GM23338 (cell line): ENCODE data around the gene SEC14L1. TPM values are rescaled to one million over a fixed set of nuclear protein-coding genes. Genes with fewer than 3 reads are reported as not detected.

ENCODE experiments used
- ATAC-seq: fragments of 200-7000 bp; cut with Tn5 transposase; 3 replicates; pipeline ENCODE4 v1.9.1; 2020
- DNase-seq: peaks from one replicate; pipeline ENCODE4 v3.0.0-alpha.2; 2015; ENCODE audit warnings: low spot score
- H2AFZ ChIP-seq: fragments of 200-600 bp; sonication (generic); 2 replicates; pipeline ENCODE4 v1.8.0; 2016; ENCODE audit warnings: antibody characterized with exemption, mild to moderate bottlenecking, moderate library complexity
- H3F3A ChIP-seq: fragments of 200-600 bp; sonication (generic); replicated peaks from 2 replicates; pipeline ENCODE4 v1.8.0; 2017; ENCODE audit warnings: antibody characterized with exemption, mixed run types, low read depth
- H3K27ac ChIP-seq: fragments of 200-600 bp; sonication (generic); 2 replicates; pipeline ENCODE4 v1.6.1; 2016; ENCODE audit warnings: low read depth
- H3K27me3 ChIP-seq: fragments of 200-600 bp; sonication (generic); 2 replicates; pipeline ENCODE4 v1.8.0; 2016; ENCODE audit warnings: mild to moderate bottlenecking, mixed run types, moderate library complexity; ENCODE audit not compliant: insufficient read depth
- H3K36me3 ChIP-seq: fragments of 200-600 bp; sonication (generic); 2 replicates; pipeline ENCODE4 v1.8.0; 2016; ENCODE audit warnings: mild to moderate bottlenecking; ENCODE audit not compliant: insufficient read depth
- H3K4me1 ChIP-seq: fragments of 200-600 bp; sonication (generic); 2 replicates; pipeline ENCODE4 v1.8.0; 2016; ENCODE audit warnings: mild to moderate bottlenecking, moderate library complexity; ENCODE audit not compliant: insufficient read depth
- H3K4me2 ChIP-seq: fragments of 200-600 bp; sonication (generic); 2 replicates; pipeline ENCODE4 v1.7.1; 2017; ENCODE audit warnings: mixed run types
- H3K4me3 ChIP-seq: fragments of 200-600 bp; sonication (generic); 2 replicates; pipeline ENCODE4 v1.6.1; 2016; ENCODE audit warnings: mixed run types
- H3K79me2 ChIP-seq: fragments of 200-600 bp; sonication (generic); replicated peaks from 2 replicates; pipeline ENCODE4 v1.8.0; 2017; ENCODE audit warnings: mild to moderate bottlenecking; ENCODE audit not compliant: insufficient read depth
- H3K9me2 ChIP-seq: fragments of 200-600 bp; sonication (generic); 2 replicates; pipeline ENCODE4 v1.8.0; 2017; ENCODE audit not compliant: insufficient read depth
- H4K20me1 ChIP-seq: fragments of 200-600 bp; sonication (generic); replicated peaks from 2 replicates; pipeline ENCODE4 v1.8.0; 2017; ENCODE audit warnings: mild to moderate bottlenecking; ENCODE audit not compliant: insufficient read depth
- H3K27ac Mint-ChIP-seq: 2 replicates; pipeline ENCODE4 v1.8.0; 2020; ENCODE audit warnings: inconsistent platforms, mild to moderate bottlenecking, moderate library complexity, mixed read lengths
- H3K27me3 Mint-ChIP-seq: 3 replicates; pipeline ENCODE4 v1.8.0; 2022; ENCODE audit warnings: low read depth, mild to moderate bottlenecking, moderate library complexity, mixed read lengths, inconsistent platforms; ENCODE audit not compliant: insufficient read depth, poor library complexity
- H3K36me3 Mint-ChIP-seq: 3 replicates; pipeline ENCODE4 v1.8.0; 2021; ENCODE audit warnings: low read depth, mild to moderate bottlenecking, inconsistent platforms, moderate library complexity, mixed read lengths
- H3K4me1 Mint-ChIP-seq: 3 replicates; pipeline ENCODE4 v1.8.0; 2020; ENCODE audit warnings: mild to moderate bottlenecking, inconsistent platforms, mixed read lengths
- H3K4me3 Mint-ChIP-seq: 3 replicates; pipeline ENCODE4 v1.8.0; 2021; ENCODE audit warnings: moderate library complexity, mild to moderate bottlenecking, inconsistent platforms, mixed read lengths
- H3K9me3 Mint-ChIP-seq: 3 replicates; pipeline ENCODE4 v1.8.0; 2020; ENCODE audit warnings: moderate library complexity, mild to moderate bottlenecking, inconsistent platforms, mixed read lengths
- CREB1 ChIP-seq: fragments of 250-450 bp; sonication (Bioruptor Pico); IDR thresholded peaks from 2 replicates; pipeline ENCODE4 v1.5.0; 2020; ENCODE audit warnings: low read depth, mild to moderate bottlenecking, moderate library complexity
- ETS1 ChIP-seq: IDR thresholded peaks from 2 replicates; pipeline ENCODE4 v1.6.1; 2016; ENCODE audit warnings: antibody characterized with exemption
- EZH2 ChIP-seq: fragments of 200-600 bp; sonication (generic); IDR thresholded peaks from one replicate; pipeline ENCODE4 v1.8.0; 2017; ENCODE audit warnings: antibody characterized with exemption, mild to moderate bottlenecking, low read depth; ENCODE audit not compliant: unreplicated experiment
- EZH2phosphoT487 ChIP-seq: fragments of 200-600 bp; sonication (generic); IDR thresholded peaks from one replicate; pipeline ENCODE4 v1.8.1; 2018; ENCODE audit warnings: antibody characterized with exemption; ENCODE audit not compliant: unreplicated experiment
- JUNB ChIP-seq: IDR thresholded peaks from one replicate; pipeline ENCODE4 v1.6.1; 2016; ENCODE audit warnings: antibody characterized with exemption; ENCODE audit not compliant: unreplicated experiment
- NANOG ChIP-seq: IDR thresholded peaks from 2 replicates; pipeline ENCODE4 v1.6.1; 2016; ENCODE audit warnings: antibody characterized with exemption, borderline replicate concordance
- POLR2AphosphoS5 ChIP-seq: IDR thresholded peaks from 2 replicates; pipeline ENCODE4 v1.6.1; 2016; ENCODE audit warnings: antibody characterized with exemption, low read depth
- STAT1 ChIP-seq: IDR thresholded peaks from one replicate; pipeline ENCODE4 v1.6.1; 2016; ENCODE audit warnings: antibody characterized with exemption; ENCODE audit not compliant: unreplicated experiment
- ZNF114 ChIP-seq: fragments of 250-450 bp; sonication (Bioruptor Pico); IDR thresholded peaks from 2 replicates; pipeline ENCODE4 v1.5.0; 2020; ENCODE audit warnings: mild to moderate bottlenecking, moderate library complexity
- ZNF331 ChIP-seq: fragments of 250-450 bp; sonication (Bioruptor Pico); IDR thresholded peaks from 2 replicates; pipeline ENCODE4 v1.5.0; 2020; ENCODE audit warnings: low read depth, mild to moderate bottlenecking, moderate library complexity
- ZNF462 ChIP-seq: fragments of 250-450 bp; sonication (Bioruptor Pico); IDR thresholded peaks from 2 replicates; pipeline ENCODE4 v1.5.0; 2020; ENCODE audit warnings: mild to moderate bottlenecking, moderate library complexity
- polyA plus RNA-seq: library from polyadenylated mRNA; unstranded; fragments of >200 nt; fragmentation: Nextera tagmentation; extraction: Ambion mirVana; gene quantifications from 2 replicates; pipeline ENCODE4 v1.2.1, GENCODE V29; 2016
- total RNA-seq: library from RNA; depleted of rRNA; stranded (reverse); fragments of >200 nt; shearing (Covaris generic); gene quantifications from 2 replicates; pipeline ENCODE4 v1.2.3, GENCODE V29; 2014
- TF ChIP-seq, protein P1 (sequence below): IDR thresholded peaks from one replicate; pipeline ENCODE4 v1.6.1; 2018; ENCODE audit warnings: antibody characterized with exemption; ENCODE audit not compliant: unreplicated experiment
- TF ChIP-seq, protein P2 (sequence below), 2 experiments: fragments of 200-600 bp in 1 of 2; sonication (generic) in 1 of 2; conservative IDR thresholded peaks; 2 replicates each; pipeline versions ENCODE4 v1.5.1 to v1.6.1; 2016 to 2017; ENCODE audit warnings: antibody characterized with exemption in 2 of 2, low read depth in 2 of 2, mild to moderate bottlenecking in 2 of 2, moderate library complexity in 1 of 2

Gene SEC14L1
- total and polyA plus RNA-seq, 2 experiments from 2014 or later, result 26.8 to 54.8 TPM

GRCh38 chr17:77200711-77201110 is 59.9 kb downstream of the SEC14L1 start:
- H3K36me3 Mint-ChIP-seq, result peaks cover 52% of the 10 kb centered on the region
- ATAC-seq, result no peak

More at GRCh38 chr17:77200711-77201110, 59.9 kb downstream of the SEC14L1 start:
- Histone ChIP-seq H3K9me2 (no peaks in the 10 kb centered on the region), H3K4me3 (no peak overlapping the region), H4K20me1 (0 out of 2 replicates have a peak, but pooled peaks cover 4% of the 10 kb centered on the region), H3K4me1 (no peaks in the 10 kb centered on the region), H3K27ac (no peak overlapping the region), H3K36me3 (peaks cover 39% of the 10 kb centered on the region), H2AFZ (no peak overlapping the region), H3K79me2 (no peaks in the 10 kb centered on the region), H3K4me2 (no peak overlapping the region), H3F3A (no peaks in the 10 kb centered on the region), H3K27me3 (no peaks in the 10 kb centered on the region)
- no peak overlapping the region for H3K4me3 Mint-ChIP-seq
- no peaks in the 10 kb centered on the region for H3K4me1 Mint-ChIP-seq
- H3K9me3 Mint-ChIP-seq, result no peaks in the 10 kb centered on the region
- no peak for DNase-seq
- H3K27ac Mint-ChIP-seq, result no peak overlapping the region
- TF ChIP-seq EZH2 (no peak), CREB1 (CRISPR knock-in tag) (no peak), NANOG (no peak), EZH2phosphoT487 (no peak), ETS1 (no peak), ZNF462 (CRISPR knock-in tag) (no peak), STAT1 (no peak), ZNF331 (no peak), JUNB (no peak), ZNF114 (no peak), POLR2AphosphoS5 (no peak)
- TF ChIP-seq, protein P1, sequence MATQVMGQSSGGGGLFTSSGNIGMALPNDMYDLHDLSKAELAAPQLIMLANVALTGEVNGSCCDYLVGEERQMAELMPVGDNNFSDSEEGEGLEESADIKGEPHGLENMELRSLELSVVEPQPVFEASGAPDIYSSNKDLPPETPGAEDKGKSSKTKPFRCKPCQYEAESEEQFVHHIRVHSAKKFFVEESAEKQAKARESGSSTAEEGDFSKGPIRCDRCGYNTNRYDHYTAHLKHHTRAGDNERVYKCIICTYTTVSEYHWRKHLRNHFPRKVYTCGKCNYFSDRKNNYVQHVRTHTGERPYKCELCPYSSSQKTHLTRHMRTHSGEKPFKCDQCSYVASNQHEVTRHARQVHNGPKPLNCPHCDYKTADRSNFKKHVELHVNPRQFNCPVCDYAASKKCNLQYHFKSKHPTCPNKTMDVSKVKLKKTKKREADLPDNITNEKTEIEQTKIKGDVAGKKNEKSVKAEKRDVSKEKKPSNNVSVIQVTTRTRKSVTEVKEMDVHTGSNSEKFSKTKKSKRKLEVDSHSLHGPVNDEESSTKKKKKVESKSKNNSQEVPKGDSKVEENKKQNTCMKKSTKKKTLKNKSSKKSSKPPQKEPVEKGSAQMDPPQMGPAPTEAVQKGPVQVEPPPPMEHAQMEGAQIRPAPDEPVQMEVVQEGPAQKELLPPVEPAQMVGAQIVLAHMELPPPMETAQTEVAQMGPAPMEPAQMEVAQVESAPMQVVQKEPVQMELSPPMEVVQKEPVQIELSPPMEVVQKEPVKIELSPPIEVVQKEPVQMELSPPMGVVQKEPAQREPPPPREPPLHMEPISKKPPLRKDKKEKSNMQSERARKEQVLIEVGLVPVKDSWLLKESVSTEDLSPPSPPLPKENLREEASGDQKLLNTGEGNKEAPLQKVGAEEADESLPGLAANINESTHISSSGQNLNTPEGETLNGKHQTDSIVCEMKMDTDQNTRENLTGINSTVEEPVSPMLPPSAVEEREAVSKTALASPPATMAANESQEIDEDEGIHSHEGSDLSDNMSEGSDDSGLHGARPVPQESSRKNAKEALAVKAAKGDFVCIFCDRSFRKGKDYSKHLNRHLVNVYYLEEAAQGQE, result no peak
- TF ChIP-seq, protein P2, sequence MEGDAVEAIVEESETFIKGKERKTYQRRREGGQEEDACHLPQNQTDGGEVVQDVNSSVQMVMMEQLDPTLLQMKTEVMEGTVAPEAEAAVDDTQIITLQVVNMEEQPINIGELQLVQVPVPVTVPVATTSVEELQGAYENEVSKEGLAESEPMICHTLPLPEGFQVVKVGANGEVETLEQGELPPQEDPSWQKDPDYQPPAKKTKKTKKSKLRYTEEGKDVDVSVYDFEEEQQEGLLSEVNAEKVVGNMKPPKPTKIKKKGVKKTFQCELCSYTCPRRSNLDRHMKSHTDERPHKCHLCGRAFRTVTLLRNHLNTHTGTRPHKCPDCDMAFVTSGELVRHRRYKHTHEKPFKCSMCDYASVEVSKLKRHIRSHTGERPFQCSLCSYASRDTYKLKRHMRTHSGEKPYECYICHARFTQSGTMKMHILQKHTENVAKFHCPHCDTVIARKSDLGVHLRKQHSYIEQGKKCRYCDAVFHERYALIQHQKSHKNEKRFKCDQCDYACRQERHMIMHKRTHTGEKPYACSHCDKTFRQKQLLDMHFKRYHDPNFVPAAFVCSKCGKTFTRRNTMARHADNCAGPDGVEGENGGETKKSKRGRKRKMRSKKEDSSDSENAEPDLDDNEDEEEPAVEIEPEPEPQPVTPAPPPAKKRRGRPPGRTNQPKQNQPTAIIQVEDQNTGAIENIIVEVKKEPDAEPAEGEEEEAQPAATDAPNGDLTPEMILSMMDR (conservative IDR thresholded peaks at IDR 0.05; ENCODE audit: low read depth in 2 of 2), result no peak
- H3K27me3 Mint-ChIP-seq, result peaks cover 2% of the 10 kb centered on the region
